GM18502 (cell line): ENCODE results near the gene RASGRP3.

Experiments used
- ATAC-seq: cut with Tn5 transposase; IDR thresholded peaks from one replicate; pipeline ENCODE4 v1.9.1; 2021; ENCODE audit warnings: mild to moderate bottlenecking; ENCODE audit not compliant: unreplicated experiment, poor library complexity

RASGRP3 gene

DNA sequence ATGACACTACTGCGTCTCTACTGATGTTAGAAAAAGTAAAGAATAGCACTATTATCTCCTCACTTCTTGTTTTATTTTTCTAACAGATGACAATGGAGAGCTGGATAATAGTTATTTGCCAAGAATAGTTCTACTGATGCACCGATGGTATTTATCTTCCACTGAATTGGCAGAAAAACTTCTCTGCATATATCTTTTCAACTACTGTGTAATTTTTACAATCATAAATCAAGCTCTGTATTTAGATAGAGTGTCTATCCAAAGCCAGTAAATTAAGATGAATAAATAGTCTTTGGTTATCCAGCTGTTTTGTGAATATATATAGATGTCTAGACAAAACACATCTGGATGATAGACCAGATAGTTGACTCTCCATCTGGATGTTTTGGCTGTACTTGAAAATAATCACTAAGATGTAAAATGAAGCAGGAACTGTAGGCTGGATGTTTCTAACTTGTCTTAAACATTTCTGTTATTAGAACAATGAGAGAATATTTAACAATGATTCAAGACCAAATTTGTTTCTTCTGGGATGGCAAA is 40.1 kb downstream of the RASGRP3 start:
- ATAC-seq, result no peak

DNA sequence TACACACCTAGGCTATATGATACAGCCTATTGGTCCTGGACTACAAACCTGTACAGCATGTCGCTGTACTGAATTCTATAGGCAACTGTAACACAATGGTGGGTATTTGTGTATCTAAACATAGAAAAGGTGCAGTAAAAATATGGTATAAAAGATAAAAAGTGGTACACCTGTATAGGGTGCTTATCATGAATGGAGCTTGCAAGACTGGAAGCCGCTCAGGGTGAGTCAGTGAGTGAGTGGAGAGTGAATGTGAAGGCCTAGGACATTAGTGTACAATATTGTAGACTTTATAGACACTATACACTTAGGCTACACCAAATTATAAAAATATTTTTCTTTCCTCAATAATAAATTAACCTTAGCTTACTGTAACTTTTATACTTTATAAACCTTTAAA is 41.8 kb downstream of the RASGRP3 start:
- ATAC-seq, result no peak

- ATAC-seq, result no peak
These were observed 42.5 kb downstream of the RASGRP3 start for GRCh38 chr2:33518929-33519328.

- no peak for ATAC-seq
These were observed 45.4 kb downstream of the RASGRP3 start for GRCh38 chr2:33521791-33522281.

- ATAC-seq, result no peak
These were observed 46.1 kb downstream of the RASGRP3 start for GRCh38 chr2:33522576-33522975.

DNA sequence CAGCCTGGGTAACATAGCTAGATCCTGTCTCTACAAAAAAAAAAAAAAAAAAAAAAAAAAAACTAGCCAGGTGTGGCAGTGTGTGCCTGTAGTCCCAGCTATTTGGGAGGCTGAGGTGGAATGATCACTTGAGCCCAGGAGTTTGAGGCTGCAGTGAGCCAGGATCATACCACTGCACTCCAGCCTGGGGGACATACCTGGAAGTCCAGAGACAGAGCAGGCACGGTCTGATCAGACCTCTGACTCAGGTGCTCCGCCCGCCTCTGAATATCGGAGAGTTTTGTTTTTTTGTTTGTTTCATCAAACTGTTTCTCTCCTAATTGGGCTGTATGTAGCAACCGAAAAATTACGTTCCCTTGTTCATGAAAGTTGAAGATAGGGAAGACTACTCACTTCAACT is 49.2 kb downstream of the RASGRP3 start:
- ATAC-seq, result no peak

DNA sequence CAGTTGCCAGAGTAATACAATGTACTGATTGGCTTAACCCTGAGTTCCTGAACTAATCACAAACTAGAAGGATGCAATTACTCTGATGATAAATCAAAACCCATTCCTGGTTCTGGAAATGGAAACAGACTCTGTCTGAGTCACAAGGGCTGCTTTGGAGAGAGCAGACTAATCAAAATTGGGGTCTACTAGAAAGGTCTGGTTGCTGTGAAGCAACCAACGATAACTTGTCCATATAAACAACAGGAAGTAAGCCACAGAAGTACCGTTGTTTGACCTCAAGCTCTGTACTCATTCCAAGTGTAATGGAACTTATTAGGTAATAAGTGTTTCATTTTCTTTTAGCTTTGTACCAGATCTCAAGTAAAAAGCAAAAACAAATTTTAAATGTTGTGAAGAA is 49.7 kb downstream of the RASGRP3 start:
- ATAC-seq, result no peak

GRCh38 chr2:33526921-33527320 is 50.5 kb downstream of the RASGRP3 start:
- ATAC-seq, result no peak

DNA sequence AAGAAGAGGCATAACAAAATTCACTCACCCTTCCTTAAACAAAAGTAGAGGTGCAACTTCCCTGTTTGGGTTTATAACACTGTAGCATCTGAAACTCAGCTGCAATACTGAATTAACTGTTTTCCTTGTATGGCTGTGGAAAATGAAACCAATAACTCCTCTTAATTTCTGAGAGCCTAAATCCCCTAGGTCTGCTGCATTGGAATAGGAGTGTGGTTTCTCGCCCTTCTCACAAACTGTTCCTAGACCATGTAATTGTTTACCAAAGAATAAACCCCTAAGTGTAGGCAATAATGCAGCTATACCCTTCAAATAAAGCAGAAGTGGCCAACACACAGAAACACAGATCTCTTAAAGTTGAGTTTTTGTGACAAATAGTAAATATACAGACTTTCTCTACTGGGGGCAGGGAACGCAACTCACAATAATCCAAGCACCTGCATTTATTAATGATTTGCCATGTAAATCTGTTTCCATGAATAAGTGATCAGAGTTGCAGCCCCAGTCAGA is 52.0 kb downstream of the RASGRP3 start:
- no peak for ATAC-seq

GRCh38 chr2:33529771-33530481 is 53.5 kb downstream of the RASGRP3 start:
- peak; percentile 35 for ATAC-seq

DNA sequence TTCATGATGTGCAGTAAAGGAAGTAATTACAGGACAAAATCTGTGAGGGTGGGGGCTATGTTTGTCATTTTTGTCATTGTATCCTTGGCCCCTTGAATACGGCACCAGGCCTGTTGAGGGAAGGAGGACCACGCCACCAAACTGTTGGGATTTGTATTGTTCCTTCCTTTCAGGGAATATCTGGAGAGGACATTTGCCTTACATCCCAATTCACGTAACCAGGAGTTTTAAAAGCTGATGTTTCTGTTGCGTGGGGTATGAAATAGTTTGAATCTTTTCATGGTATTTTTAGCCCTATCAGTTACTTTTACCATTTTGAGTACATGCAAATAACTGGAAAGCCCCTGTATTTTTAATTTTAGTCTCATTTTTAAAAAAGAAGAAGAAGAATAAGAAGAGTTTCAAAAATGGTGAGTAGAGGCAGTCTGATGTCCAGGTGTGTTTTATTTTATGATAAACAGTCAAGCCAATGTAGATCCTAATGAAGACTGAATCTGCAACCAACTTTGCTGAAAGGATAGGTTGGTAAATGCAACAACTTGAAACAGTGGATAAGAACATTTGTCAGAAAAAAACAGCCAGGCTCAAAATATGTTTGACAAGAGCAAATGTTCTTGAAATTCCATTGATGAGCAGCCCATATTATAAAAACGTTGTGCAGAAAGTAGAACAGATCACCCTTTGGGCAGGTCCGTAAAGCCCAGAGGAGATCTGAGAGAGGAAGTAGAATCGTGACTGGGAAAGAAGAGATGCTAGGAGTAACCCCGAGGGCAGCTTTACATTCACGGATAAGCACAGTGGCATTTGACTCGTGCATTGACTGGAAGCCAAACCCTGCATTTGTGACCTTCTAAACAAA is 54.5 kb downstream of the RASGRP3 start:
- peak; percentile 41 for ATAC-seq

- peak; percentile 2 for ATAC-seq
These were observed 55.2 kb downstream of the RASGRP3 start for GRCh38 chr2:33531549-33532059.

DNA sequence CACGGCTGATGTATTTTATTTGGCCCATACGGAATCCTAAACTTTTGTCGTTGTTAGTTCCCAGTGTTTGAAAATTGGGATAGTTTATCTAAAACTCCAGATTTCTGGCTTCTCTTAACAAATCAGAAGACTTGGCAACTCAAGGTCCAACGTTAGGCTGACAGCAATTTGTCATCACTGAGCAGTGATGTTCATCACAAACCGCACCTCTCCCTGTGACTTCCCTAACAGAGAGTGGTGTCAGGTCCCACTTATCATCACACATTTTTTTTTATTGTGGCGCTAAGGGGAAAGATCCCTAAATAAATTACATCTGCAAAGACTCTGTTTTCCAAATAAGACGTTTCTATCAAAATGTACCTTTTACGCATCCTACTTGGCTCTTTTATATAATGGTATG is 55.7 kb downstream of the RASGRP3 start:
- ATAC-seq, result no peak

DNA sequence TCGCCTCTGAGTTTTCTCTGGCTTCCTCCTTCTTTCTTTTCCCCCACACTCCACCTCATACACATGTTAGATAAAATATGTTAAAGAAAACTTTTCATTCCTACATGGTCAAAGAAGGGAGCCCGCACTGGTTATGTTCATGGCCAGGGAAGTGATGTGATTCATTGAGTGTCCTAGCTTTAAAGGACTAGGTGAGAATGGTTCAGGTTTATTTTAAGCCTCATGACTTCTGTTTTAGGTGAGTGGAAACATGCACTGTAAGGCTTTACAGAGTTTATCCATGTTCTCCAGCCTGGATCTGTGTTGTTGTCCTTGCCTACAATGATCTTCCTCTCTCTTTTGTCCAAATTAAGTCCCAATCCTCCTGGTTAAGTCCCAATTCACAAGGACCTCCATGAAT is 56.5 kb downstream of the RASGRP3 start:
- ATAC-seq, result no peak

DNA sequence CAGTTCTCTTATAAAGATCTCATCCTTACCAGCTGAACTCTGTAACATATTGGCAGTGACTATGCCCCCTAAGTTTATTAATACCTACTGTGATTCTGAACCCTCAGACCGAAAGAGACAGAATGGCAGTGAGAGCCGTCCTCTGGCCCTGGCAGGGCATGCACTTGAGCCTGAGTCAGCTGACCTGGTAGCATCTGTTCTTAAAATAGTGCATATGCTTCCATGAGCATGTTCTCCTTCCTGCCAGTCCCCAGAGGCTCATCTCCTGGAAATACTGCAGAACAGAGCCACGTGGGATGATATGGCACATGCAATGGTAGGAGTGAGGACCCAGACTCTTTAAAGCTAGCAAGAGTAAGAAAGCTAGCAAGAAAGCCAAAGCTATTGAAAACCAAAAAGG is 59.0 kb downstream of the RASGRP3 start:
- no peak for ATAC-seq

DNA sequence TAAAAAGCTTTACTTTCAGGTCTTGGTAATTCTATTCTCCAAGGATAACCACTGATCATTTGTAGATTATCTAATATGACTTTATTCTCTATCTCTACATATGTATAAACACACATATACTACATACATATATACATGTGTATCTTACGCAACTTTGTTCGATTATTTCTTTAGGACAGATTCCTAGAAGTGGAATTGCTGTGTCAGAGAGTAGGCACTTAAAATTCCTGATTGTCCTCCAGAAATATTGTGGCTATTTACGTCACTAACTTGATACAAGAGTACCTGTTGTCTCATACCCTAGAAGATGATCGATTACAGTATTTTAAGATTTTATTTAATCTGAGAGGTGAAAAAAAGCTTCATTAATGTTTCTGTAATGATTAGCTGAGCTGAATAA is 64.8 kb downstream of the RASGRP3 start:
- ATAC-seq, result no peak

- no peak for ATAC-seq
These were observed 73.8 kb downstream of the RASGRP3 start for GRCh38 chr2:33550206-33550605.

DNA sequence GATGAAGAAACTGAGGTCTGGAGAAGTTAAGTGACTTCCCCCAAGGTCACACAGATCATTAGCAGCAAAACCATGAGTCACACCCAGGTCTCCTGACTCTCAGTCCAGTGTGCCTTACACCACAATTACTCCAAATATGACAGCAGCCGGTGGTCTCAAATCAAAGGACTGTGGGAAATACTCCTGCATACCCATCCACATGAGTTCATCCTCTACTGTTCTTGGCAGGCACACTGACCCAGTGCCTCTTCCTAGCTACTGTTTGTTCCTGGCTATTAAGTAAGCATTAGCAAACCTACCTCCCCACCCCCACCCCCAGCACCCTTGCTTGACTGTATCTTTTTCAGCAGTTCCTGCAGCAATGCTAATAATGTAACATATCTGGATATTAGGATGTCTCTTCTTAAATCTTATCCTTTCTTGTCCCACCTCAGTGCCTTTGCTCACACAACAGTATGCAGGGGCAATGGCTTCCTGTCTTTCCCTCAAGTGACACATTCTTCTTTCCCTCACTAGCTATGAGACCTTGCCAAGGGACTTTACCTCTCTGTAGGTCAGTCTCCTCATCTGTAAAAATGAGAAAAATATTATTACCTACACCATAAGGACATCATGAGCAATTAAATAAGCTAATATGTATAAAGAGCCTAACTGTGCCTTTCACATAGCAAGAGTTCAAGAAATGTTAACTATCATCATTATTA is 76.5 kb downstream of the RASGRP3 start:
- ATAC-seq, result no peak

DNA sequence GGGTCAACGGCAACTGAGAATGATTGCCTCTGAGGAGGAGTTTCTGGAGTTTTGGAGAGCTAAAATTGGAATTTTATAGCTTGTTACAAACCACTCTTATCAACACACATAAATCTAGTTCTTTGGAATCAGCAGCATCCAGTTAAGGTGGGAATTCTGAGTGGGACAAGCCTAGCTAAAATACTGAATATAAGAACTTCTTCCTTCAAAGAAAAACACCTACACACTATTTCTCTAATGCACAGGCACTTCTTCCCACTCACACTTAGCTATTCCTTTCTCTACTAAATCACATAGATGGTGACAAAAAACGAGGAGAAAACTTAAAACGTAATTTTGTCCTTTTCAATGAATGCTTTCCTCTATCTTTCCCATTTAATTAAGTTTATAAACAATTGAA is 79.2 kb downstream of the RASGRP3 start:
- no peak for ATAC-seq

- no peak for ATAC-seq
These were observed 82.9 kb downstream of the RASGRP3 start for GRCh38 chr2:33559328-33559727.
